LNCaP clone FGC (cell line): ENCODE data around the gene CPSF4L.
A peak's percentile ranks its signal among the peaks of the same experiment; 100 is the strongest.

Experiments
- DNase-seq: peaks from one replicate; pipeline ENCODE4 v3.0.0-alpha.2; 2011; ENCODE audit warnings: low read depth
- H3K4me3 ChIP-seq: 2 replicates; pipeline ENCODE4 v1.5.1; 2011; ENCODE audit warnings: mild to moderate bottlenecking, low read depth, low read length, control low read depth
- CTCF ChIP-seq: IDR thresholded peaks from 2 replicates; pipeline ENCODE4 v1.5.1; 2012; ENCODE audit warnings: mild to moderate bottlenecking; ENCODE audit not compliant: control insufficient read depth, insufficient read depth; ENCODE audit errors: extremely low read depth

CPSF4L gene

GRCh38 chr17:73289549-73290254 is 28.0 kb upstream of the CPSF4L start:
- H3K4me3 ChIP-seq: no peak overlapping the region
- TF ChIP-seq CTCF: no peak

GRCh38 chr17:73288534-73289302 is 27.0 kb upstream of the CPSF4L start:
- no peak overlapping the region for H3K4me3 ChIP-seq
- no peak for DNase-seq
- TF ChIP-seq CTCF: no peak

More at GRCh38 chr17:73289549-73290254, 28.0 kb upstream of the CPSF4L start:
- no peak for DNase-seq

- H3K4me3 ChIP-seq: 0 out of 2 replicates have a peak overlapping the region, but pooled peaks have one; percentile 19
- no peak for TF ChIP-seq CTCF
- peak; percentile 92 for DNase-seq
These were observed 25.2 kb upstream of the CPSF4L start for GRCh38 chr17:73286863-73287296.

- TF ChIP-seq CTCF: no peak
- no peak for DNase-seq
- 0 out of 2 replicates have a peak overlapping the region, but pooled peaks have one; percentile 19 for H3K4me3 ChIP-seq
These were observed 24.5 kb upstream of the CPSF4L start for GRCh38 chr17:73285916-73286862.

- H3K4me3 ChIP-seq: no peak overlapping the region
- no peak for DNase-seq
- no peak for TF ChIP-seq CTCF
These were observed 23.9 kb upstream of the CPSF4L start for GRCh38 chr17:73285603-73285908.

GRCh38 chr17:73284906-73285602 is 23.4 kb upstream of the CPSF4L start:
- no peak overlapping the region for H3K4me3 ChIP-seq
- no peak for DNase-seq
- TF ChIP-seq CTCF: no peak
